IMR-90 (cell line): ENCODE measurements around the gene PRKD2. TPM values are rescaled to one million over a fixed set of nuclear protein-coding genes. Genes with fewer than 3 reads are reported as not detected.
A peak's percentile ranks its signal among the peaks of the same experiment; 100 is the strongest.

Source experiments
- ATAC-seq: fragments of 200-7000 bp; cut with Tn5 transposase; 2 replicates; pipeline ENCODE4 v1.9.1; 2020; ENCODE audit warnings: low read depth, mild to moderate bottlenecking, moderate library complexity
- BruUV-seq: library from RNA; stranded (reverse); fragments of 400-500 nt; replicated peaks from 2 replicates; lab custom pipeline; 2021; lab: Mats Ljungman, UMichigan
- CTCF ChIA-PET: fragments of 300-600 bp; formaldehyde crosslinking; extraction: SDS; loops from one replicate; lab custom pipeline; 2021; ENCODE audit warnings: antibody characterized with exemption; lab: Yijun Ruan, JAX
- POLR2A ChIA-PET: fragments of 300-600 bp; sonication (Branson Sonifier 250); formaldehyde crosslinking; loops from one replicate; lab custom pipeline; 2022; ENCODE audit warnings: antibody characterized with exemption; ENCODE audit not compliant: unreplicated experiment; lab: Charles Lee
- DNase-seq: peaks from one replicate; pipeline ENCODE4 v3.0.0; 2013
- H2AFZ ChIP-seq: replicated peaks from 2 replicates; pipeline ENCODE3; 2013; ENCODE audit warnings: low read length, mild to moderate bottlenecking; ENCODE audit not compliant: poor library complexity
- H2AK5ac ChIP-seq: 2 replicates; pipeline ENCODE4 v1.6.1; 2013; ENCODE audit warnings: low read depth, low read length, inconsistent platforms
- H2AK9ac ChIP-seq: replicated peaks from 2 replicates; pipeline ENCODE3; 2013; ENCODE audit warnings: mild to moderate bottlenecking, low read depth, low read length, moderate library complexity; ENCODE audit not compliant: poor library complexity
- H2BK120ac ChIP-seq: 2 replicates; pipeline ENCODE4 v1.6.1; 2013; ENCODE audit warnings: low read depth, low read length, inconsistent platforms
- H2BK15ac ChIP-seq: 3 replicates; pipeline ENCODE4 v1.6.1; 2013; ENCODE audit warnings: low read depth, low read length, inconsistent platforms
- H2BK20ac ChIP-seq: 2 replicates; pipeline ENCODE4 v1.6.1; 2013; ENCODE audit warnings: low read depth, mild to moderate bottlenecking, inconsistent platforms, low read length, moderate library complexity
- H2BK5ac ChIP-seq: 2 replicates; pipeline ENCODE4 v1.6.1; 2013; ENCODE audit warnings: mild to moderate bottlenecking, low read depth, low read length, inconsistent platforms; ENCODE audit not compliant: poor library complexity, severe bottlenecking
- H3K14ac ChIP-seq: replicated peaks from 2 replicates; pipeline ENCODE4 v1.6.1; 2013; ENCODE audit warnings: low read depth, low read length, inconsistent platforms
- H3K18ac ChIP-seq: 2 replicates; pipeline ENCODE4 v1.6.1; 2013; ENCODE audit warnings: low read depth, low read length, control low read depth
- H3K23ac ChIP-seq: 2 replicates; pipeline ENCODE4 v1.6.1; 2013; ENCODE audit warnings: low read depth, low read length, inconsistent platforms
- H3K27ac ChIP-seq: 2 replicates; pipeline ENCODE4 v1.5.1; 2013; ENCODE audit warnings: mild to moderate bottlenecking, control low read depth, low read length; ENCODE audit not compliant: insufficient read depth
- H3K27me3 ChIP-seq: 2 replicates; pipeline ENCODE4 v1.6.1; 2013; ENCODE audit warnings: low read length; ENCODE audit not compliant: control insufficient read depth, insufficient read depth
- H3K36me3 ChIP-seq: 2 replicates; pipeline ENCODE4 v1.6.1; 2013; ENCODE audit warnings: low read length, mixed read lengths; ENCODE audit not compliant: control insufficient read depth, insufficient read depth
- H3K4ac ChIP-seq: 2 replicates; pipeline ENCODE4 v1.6.1; 2013; ENCODE audit warnings: low read depth, low read length, inconsistent platforms
- H3K4me1 ChIP-seq: 2 replicates; pipeline ENCODE4 v1.6.1; 2013; ENCODE audit warnings: low read length, mixed read lengths; ENCODE audit not compliant: control insufficient read depth, insufficient read depth
- H3K4me2 ChIP-seq: 2 replicates; pipeline ENCODE4 v1.6.1; 2013; ENCODE audit warnings: low read depth, mild to moderate bottlenecking, control low read depth, low read length, moderate library complexity
- H3K4me3 ChIP-seq: 2 replicates; pipeline ENCODE4 v1.5.1; 2013; ENCODE audit warnings: low read depth, mild to moderate bottlenecking, control low read depth, low read length, moderate library complexity; ENCODE audit not compliant: insufficient read depth
- H3K56ac ChIP-seq: 2 replicates; pipeline ENCODE4 v1.6.1; 2013; ENCODE audit warnings: low read length, inconsistent platforms; ENCODE audit not compliant: insufficient read depth; ENCODE audit errors: extremely low read depth
- H3K79me1 ChIP-seq, 2 experiments: 2 replicates each; pipeline ENCODE4 v1.6.1; 2013; ENCODE audit warnings: low read length in 2 of 2, inconsistent platforms in 1 of 2, low read depth in 1 of 2
- H3K9ac ChIP-seq: 2 replicates; pipeline ENCODE4 v1.6.1; 2013; ENCODE audit warnings: low read depth, low read length, control low read depth
- H3K9me1 ChIP-seq: 2 replicates; pipeline ENCODE4 v1.6.1; 2013; ENCODE audit warnings: low read length, inconsistent platforms; ENCODE audit not compliant: insufficient read depth
- H3K9me3 ChIP-seq: 2 replicates; pipeline ENCODE4 v1.6.1; 2013; ENCODE audit warnings: low read length; ENCODE audit not compliant: control insufficient read depth, insufficient read depth
- H4K20me1 ChIP-seq: 2 replicates; pipeline ENCODE4 v1.6.1; 2013; ENCODE audit warnings: low read length, inconsistent platforms; ENCODE audit not compliant: insufficient read depth
- H4K5ac ChIP-seq: 2 replicates; pipeline ENCODE4 v1.6.1; 2013; ENCODE audit warnings: mild to moderate bottlenecking, low read depth, low read length, control low read depth
- H4K8ac ChIP-seq, 2 experiments: 2 replicates each; pipeline ENCODE4 v1.6.1; 2013; ENCODE audit warnings: low read depth in 2 of 2, low read length in 2 of 2, control low read depth in 1 of 2, inconsistent platforms in 1 of 2
- H4K91ac ChIP-seq: 2 replicates; pipeline ENCODE4 v1.6.1; 2013; ENCODE audit warnings: low read depth, low read length, inconsistent platforms; ENCODE audit not compliant: insufficient read depth
- MAZ ChIP-seq: IDR thresholded peaks from 2 replicates; pipeline ENCODE4 v1.6.1; 2012; ENCODE audit warnings: low read depth, mild to moderate bottlenecking, low read length, improper control_type of control experiment, moderate library complexity, borderline replicate concordance
- WGBS, 2 experiments: methylation state at CpG; one replicate each; pipeline versions ENCODE4 v1.1.5 to v1.1.7; 2013; ENCODE audit warnings: missing lambda C conversion rate in 2 of 2; ENCODE audit not compliant: insufficient read length in 1 of 2; ENCODE audit errors: extremely low coverage in 2 of 2; 5-methylcytosine and 5-hydroxymethylcytosine counted together
- dilution Hi-C: fragments of 300-500 bp; cut with HindIII; formaldehyde crosslinking; loops from one replicate; pipeline ENCODE4 v1.14.3; 2018; ENCODE audit warnings: low sequenced_read_pairs; ENCODE audit not compliant: unreplicated experiment
- in situ Hi-C: fragments of 300-500 bp; cut with MboI; formaldehyde crosslinking; loops from 3 replicates; pipeline ENCODE4 v1.14.3; 2019; ENCODE audit warnings: low sequenced_read_pairs, inconsistent platforms, mixed read lengths
- intact Hi-C: fragments of 100-400 bp; cut with micrococcal nuclease; formaldehyde crosslinking; loops from 2 replicates; pipeline ENCODE4 v1.10.0; 2022
- polyA plus RNA-seq, 3 experiments: library from polyadenylated mRNA; depleted of rRNA; stranded (reverse); fragments of >200 nt; gene quantifications; 2 replicates each; pipeline ENCODE4 v1.2.3, GENCODE V29; 2012; ENCODE audit warnings: low replicate concordance in 1 of 3
- total RNA-seq: library from RNA; depleted of rRNA; stranded (reverse); fragments of >200 nt; gene quantifications from 2 replicates; pipeline ENCODE4 v1.2.3, GENCODE V29; 2012
- TF ChIP-seq, protein P1 (sequence below): fragments of 150-350 bp; IDR thresholded peaks from 2 replicates; pipeline ENCODE4 v1.6.1; 2016; ENCODE audit warnings: low read depth, mild to moderate bottlenecking, low read length, moderate library complexity, borderline replicate concordance

The PRKD2 gene
- total and polyA plus RNA-seq, 2 of the 4 experiments (the other 2 are of a cell fraction): 9.9 to 19.6 TPM

GRCh38 chr19:46660008-46660517 is 56.9 kb downstream of the PRKD2 start:
- Histone ChIP-seq H2AK9ac (peak overlapping the region; percentile 95), H3K27me3 (no peaks in the 10 kb centered on the region; the same call in 1 of the 2 replicates), H3K4me3 (peak overlapping the region; percentile 64), H4K5ac (peak overlapping the region; percentile 19), H2BK5ac (no peak overlapping the region), H4K8ac (peak overlapping the region; percentile 46 to 77; a peak in 3 of 4 replicates), H2BK15ac (peak overlapping the region; percentile 15; the same call in 1 of the 3 replicates), H2BK120ac (peak overlapping the region; percentile 44; the same call in 1 of the 2 replicates), H3K56ac (no peak overlapping the region; the same call in 1 of the 2 replicates), H4K91ac (no peak overlapping the region), H3K4ac (peak overlapping the region; percentile 67), H3K14ac (peak overlapping the region; percentile 77), H3K9ac (peak overlapping the region; percentile 58), H3K4me1 (peaks cover 4% of the 10 kb centered on the region), H2BK20ac (peak overlapping the region; percentile 81; the same call in 1 of the 2 replicates), H3K18ac (peak overlapping the region; percentile 26), H3K27ac (peak overlapping the region; percentile 3; the same call in 1 of the 2 replicates), H3K9me1 (no peaks in the 10 kb centered on the region), H3K36me3 (no peaks in the 10 kb centered on the region), H2AFZ (peak overlapping the region; percentile 91), H3K4me2 (peak overlapping the region; percentile 83), H2AK5ac (peak overlapping the region; percentile 37), H3K23ac (peak overlapping the region; percentile 95), H3K79me1 (peaks cover 0 to 14% of the 10 kb centered on the region in 2 experiments; a peak in 1 of 4 replicates), H3K9me3 (no peaks in the 10 kb centered on the region), H4K20me1 (no peaks in the 10 kb centered on the region)
- intact Hi-C loops (loop anchor here (5.0 kb wide), 1 partner anchor 118 kb away; no protein-coding TSS in a partner anchor), dilution Hi-C loops (no loop called here), in situ Hi-C loops (loop anchor here (5.0 to 10.0 kb wide), 2 partner anchors 48 to 125 kb away; no protein-coding TSS in a partner anchor)
- BruUV-seq: no TSS peak
- ATAC-seq (no peak), DNase-seq (no peak)
- ChIA-PET CTCF (interaction anchor here (1.5 kb wide), 1 partner anchor 43 kb away, joined by 4 read pairs; no protein-coding TSS in a partner anchor), POLR2A (no interaction called here)
- peak; percentile 13; the same call in 1 of the 2 replicates for TF ChIP-seq MAZ
- TF ChIP-seq, protein P1, sequence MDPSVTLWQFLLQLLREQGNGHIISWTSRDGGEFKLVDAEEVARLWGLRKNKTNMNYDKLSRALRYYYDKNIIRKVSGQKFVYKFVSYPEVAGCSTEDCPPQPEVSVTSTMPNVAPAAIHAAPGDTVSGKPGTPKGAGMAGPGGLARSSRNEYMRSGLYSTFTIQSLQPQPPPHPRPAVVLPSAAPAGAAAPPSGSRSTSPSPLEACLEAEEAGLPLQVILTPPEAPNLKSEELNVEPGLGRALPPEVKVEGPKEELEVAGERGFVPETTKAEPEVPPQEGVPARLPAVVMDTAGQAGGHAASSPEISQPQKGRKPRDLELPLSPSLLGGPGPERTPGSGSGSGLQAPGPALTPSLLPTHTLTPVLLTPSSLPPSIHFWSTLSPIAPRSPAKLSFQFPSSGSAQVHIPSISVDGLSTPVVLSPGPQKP: no peak
- WGBS, 2 experiments: no CpG with 5 or more reads among the region's 14 CpGs
